GM19397 (cell line): Measurements from ENCODE around the gene RPL37A.
"Not testable (repeated sequence)": the region's sequence is repeated elsewhere in the genome, so short reads cannot be mapped to it uniquely, and the experiment has no call there.

ENCODE experiments used
- ATAC-seq: cut with Tn5 transposase; IDR thresholded peaks from one replicate; pipeline ENCODE4 v1.9.1; 2021; ENCODE audit warnings: mild to moderate bottlenecking, moderate library complexity; ENCODE audit not compliant: unreplicated experiment

RPL37A gene

DNA sequence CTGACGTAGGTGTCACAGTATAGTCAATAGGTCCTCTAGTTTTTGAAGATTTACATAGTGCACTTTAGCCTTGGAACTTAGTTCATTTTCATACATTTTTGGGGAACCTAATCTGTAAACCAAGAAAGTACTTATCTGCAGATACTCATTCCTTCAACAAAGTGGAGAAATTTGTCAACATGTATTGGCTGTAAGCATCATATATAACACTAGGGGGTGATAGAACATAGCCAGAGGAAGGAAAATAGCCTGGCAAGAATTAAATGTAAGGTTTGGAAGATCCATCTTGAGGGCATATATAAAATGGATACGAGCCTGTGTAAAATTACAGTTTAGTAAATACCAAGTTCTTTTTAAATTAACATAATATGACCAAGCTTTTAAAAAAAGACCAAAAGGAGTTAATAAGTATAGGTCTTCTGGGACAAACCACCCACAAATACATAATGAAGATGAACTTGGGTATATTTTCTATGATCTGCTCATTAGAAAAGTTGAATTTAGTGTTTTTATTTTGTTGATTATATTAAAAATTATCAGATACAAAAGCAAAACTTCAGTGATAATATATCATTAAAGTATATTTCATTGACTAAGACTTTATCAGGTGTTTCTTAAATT lies 18.2 kb downstream of the RPL37A start:
- ATAC-seq, result no peak

DNA sequence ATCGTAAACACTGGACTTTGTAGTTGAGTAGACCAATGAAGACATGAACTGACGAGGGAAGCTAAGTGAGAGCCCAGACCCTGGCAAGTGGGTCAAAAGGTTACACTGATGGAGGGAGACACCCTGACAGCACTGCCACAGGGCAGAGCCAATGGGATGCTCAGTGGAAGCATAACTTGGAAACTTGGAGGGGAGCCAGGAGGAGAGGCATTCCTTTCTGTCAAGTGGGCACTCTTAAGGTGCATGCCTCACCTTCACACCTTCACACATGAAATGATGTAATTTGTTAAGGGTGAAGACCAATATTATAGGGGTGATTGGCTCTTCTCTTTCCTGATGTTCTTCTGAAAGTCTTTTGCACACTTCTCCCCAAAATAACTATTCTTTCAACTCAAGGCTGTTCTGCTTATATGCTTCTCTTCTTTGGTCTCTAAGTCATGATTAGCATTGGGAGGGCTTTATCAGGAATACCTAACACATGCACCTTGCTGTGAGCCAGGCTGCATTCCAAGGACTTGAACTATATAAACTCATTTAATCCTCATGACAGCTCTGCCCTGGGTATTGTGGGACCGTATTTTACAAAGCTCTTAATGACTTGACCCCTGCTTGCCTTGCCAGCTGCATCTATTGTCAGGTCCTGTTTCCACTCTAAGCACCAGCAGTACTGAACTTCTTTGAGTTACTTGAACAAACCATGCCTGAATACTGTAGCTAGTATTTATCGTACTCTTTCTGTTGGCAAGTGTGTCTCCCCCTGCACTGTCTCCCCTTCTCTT lies 19.0 kb downstream of the RPL37A start:
- no peak for ATAC-seq

GRCh38 chr2:216518566-216519119 lies 20.0 kb downstream of the RPL37A start:
- not testable (repeated sequence) for ATAC-seq

DNA sequence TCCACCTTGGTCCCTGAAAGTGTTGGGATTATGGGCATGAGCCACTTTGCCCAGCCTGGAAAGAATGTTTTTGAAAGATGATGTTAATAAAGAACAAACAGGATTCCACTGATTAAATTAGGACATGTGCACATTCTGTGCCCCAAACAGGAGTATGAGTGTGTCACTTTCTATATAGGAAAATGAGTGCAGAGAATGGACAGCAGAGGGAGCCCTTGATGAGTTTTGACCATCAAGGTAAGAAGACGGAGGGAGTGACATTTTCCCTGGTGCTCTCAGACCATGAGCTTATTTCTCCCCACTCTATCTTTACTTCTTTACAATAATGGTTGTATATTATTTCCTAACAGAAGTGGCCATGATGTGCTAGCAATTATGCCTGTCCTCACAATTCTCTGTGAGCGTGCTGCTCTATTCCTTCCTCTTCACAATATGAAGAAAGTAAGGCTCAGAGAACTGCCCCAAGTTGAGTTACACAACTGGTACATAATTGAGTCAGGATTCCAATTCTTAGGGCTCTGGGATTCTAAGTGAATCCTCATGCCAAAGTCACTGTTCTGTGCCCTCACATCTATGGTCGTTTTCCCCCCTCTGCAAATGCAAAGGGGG lies 20.6 kb downstream of the RPL37A start:
- ATAC-seq, result no peak

GRCh38 chr2:216520112-216520511 lies 21.5 kb downstream of the RPL37A start:
- ATAC-seq, result no peak

DNA sequence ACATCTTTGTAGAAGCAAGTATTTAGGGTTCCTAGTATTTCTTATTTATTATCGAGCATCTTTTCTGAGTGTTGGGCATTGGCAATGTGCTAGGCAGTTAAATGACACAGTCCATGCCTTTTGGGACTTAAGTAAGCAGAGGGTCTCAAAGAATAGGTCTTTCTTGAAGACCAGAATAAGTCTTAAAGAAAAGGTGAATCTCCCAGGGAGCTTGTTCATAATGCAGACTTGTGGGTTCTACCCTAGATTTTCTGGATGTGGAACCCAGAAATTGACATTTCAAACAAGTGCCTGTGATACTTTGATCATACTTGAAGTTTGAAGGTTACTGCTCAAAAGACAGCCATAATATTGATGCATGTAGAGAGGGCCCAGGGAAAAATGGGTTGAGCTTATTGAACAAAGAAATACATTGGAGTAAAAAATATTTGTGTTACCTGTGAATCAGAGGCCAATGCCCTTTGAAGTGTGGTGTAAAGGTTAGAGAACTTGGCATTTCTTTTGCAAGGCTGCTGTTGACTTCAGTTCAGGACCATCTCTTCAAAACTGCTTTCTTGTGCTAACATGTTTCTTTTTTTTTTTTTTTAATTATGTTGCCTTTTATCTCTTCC lies 24.4 kb downstream of the RPL37A start:
- ATAC-seq, result no peak

DNA sequence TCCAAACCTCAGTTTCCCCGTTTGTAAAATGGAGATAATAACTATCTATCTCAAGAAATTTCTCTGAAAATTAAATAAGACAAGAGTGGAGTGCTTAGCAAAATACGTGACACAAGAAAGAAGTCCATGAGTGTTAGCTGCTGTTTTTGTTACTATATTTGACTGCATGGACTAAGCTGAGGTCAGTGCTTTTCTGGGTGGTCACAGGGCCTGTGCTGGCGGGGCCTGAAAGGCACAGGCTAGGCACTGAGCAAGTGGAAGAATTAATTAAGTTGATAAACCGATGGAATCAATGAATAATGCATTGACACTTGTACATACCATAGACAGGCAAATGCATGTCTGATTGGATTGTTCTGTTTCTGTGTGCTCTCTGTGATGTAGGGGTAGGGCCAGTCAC lies 27.3 kb downstream of the RPL37A start:
- ATAC-seq, result no peak

GRCh38 chr2:216526939-216527338 lies 28.3 kb downstream of the RPL37A start:
- ATAC-seq, result no peak

DNA sequence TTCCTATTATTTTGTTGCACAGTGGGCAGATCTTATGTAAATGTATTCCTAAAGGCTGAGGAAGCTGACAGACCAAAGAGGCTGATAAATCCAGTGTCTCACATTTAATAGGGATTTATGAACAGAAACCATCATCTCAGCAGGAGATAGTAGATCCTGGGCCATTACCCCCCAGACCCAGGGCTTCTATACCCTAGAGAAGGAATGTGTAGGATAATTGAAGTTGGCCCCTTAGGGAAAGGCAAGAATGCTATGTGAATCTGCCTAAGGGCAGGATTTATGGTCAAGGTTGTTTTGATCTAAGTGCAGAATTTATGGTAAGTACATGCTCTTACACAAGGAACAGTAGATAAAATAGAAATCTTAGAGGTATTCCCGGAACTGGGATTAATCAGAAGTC lies 29.0 kb downstream of the RPL37A start:
- ATAC-seq, result no peak

DNA sequence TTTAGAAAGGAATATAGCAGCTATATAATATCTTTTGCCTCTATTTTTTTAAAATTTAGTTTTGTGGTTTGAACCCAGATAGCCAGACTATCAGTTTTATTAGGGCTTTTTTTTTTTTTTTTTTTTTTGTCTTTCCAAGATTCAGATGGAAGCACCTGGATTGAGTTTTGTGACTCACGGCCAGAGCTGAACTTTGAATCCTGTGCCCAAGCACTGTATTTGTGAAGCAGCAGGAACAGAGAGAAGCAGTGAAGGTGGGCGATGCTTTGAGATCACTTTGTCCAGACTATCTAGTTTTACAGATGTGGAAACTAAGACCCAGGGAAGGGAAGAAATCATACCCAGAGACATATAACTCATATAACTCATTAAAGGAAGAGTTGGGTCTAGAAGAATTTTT lies 33.9 kb downstream of the RPL37A start:
- ATAC-seq, result no peak

- ATAC-seq, result no peak
Measured at GRCh38 chr2:216533609-216534008, 35.0 kb downstream of the RPL37A start.

DNA sequence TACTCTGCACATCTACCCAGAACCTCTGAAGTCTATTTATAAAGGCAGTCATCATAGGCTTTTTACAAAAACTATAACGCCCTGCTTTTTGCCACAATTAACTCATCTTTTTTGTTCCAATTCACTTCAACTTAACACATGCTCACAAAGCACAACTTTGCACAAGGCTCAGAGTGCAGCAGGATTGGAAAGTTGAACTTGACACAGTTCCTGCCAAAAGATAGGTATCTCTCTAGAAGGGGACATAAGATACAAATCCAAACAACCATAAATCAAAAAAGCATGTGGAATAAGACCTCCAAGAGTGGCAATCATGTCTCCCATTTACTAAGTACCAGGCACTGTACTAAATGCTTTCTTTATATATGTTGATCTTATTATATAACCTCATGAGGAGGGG lies 36.2 kb downstream of the RPL37A start:
- ATAC-seq, result no peak

DNA sequence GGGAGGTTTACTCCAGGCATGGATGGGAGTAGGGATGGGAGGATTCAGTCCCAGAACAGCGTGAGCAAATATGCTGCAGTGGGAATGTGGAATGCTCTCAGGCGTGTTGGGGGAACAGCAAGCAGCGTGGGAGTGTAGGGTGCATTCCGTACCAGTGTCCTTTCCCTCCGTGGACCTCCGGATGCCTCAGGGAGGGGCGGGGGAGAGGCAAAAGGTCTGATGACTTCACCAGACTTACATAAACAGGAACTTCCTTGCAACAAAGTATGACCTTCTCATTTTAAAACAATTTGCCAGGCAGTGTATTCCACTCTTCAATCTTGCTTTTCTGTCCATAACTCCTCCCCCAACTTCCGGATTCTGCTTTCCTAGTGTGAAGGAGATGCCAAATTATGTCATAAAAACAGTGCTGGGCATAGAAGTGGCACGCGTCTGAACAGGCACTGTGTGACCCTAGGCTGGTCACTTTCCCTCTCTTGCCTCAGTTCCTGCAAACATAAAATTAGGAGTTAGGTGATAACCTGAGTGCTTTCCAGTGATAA lies 36.9 kb downstream of the RPL37A start:
- ATAC-seq, result no peak

DNA sequence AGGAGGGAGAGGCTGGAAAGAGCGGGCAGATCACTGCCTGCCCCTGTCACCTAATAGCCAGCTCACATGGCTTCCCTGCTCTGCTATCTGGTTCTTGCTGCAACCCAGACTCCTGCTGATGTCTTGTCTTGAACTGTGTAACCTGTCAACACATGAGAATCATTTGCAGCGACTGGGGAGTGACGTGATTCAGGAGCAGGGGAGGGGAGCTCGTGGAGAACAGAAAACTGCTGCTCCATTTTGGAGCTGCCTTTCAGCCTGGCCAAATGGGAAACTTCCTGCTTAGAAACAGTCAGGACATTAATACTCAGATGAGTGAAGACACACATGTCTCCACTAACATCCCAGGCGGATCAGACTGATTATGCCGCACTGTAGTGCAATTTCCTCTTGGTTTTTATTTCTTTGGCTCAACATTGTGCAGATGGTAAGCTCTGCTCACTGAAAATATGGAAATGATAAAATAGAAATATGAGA lies 38.1 kb downstream of the RPL37A start:
- no peak for ATAC-seq

GRCh38 chr2:216537366-216537765 lies 38.7 kb downstream of the RPL37A start:
- ATAC-seq, result no peak

- ATAC-seq, result no peak
Measured at GRCh38 chr2:216538538-216538937, 39.9 kb downstream of the RPL37A start.

GRCh38 chr2:216539120-216539519 lies 40.5 kb downstream of the RPL37A start:
- no peak for ATAC-seq

DNA sequence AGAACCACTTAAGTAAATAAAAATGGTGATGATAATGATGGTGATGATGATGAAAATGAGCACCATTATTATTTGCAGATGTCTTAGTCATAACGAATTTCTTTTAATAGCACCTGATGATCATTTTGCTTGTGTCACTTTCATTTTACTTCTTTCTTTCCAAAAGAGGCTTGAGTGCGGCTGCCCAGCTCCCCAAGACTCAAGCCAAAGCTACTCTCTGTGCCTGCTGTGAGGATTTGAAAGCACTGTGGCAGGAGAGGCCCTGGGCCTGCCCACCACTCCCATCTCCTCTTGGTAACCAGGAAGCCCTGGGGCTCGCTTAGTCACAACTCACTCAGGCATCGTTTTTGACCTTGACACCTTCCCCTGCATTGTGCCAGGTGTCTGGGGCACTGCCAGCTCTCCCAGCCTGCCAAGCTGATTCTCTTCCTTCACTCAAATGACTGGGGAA lies 41.2 kb downstream of the RPL37A start:
- ATAC-seq, result no peak

- no peak for ATAC-seq
Measured at GRCh38 chr2:216540920-216541319, 42.3 kb downstream of the RPL37A start.

DNA sequence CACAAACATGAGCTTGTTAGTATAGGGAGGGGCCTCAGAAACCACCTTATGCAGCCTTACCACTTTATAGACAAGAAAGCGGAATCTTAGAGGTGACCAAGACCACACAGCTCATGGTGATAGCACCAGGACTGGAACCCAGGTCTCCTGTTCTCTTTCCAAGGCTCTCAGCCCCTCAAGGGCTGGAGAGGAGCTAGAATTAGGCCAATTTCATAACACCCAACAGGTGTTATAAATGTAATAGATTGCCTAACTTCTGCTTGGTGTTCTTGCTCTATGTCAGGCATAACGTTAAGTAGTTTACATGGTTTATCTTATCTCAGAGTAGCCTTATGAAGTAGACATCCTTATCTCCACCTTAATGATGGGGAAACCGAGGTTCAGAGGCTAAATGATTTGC lies 42.9 kb downstream of the RPL37A start:
- no peak for ATAC-seq

GRCh38 chr2:216545359-216545758 lies 46.7 kb downstream of the RPL37A start:
- ATAC-seq, result no peak
